ENCODE data around the gene DNAJC5.
"Not testable (repeated sequence)": the region's sequence is repeated elsewhere in the genome, so short reads cannot be mapped to it uniquely, and the experiment has no call there.

DNAJC5 gene

DNA sequence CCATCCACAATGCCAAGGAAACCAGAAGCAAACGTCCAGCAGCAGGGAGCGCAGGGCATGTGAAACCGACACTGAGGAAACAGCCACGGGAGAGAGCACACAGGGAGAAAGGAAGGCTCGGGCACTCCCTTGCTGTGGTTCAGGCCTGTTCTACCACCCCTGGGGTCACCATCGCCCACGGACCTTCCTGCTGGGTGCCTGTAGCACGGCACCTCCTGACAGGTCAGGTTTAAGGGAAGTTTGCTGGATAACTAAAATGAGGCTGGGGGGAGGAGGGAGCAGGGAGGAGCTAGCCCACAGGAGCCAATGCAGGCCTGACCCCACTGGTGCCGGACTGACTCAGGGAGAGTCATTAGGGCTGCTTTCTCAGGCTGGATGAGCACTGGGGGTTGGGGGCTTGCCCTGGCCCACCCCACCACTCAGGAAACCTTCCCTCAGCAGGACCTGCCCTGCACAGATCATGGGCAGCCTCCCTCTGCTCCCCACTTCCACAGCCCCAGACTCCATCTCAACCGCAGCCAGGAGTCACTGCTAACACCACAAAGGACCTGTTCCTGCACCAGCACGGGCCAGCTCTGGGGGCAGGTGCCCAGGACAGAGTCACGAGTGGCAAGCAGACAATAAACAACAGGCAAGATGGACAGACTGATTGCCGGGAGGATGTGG, 59.0 kb downstream of the DNAJC5 start:
- H3K4me3 ChIP-seq (ENCODE audit: low read length) = no peak overlapping the region

DNA sequence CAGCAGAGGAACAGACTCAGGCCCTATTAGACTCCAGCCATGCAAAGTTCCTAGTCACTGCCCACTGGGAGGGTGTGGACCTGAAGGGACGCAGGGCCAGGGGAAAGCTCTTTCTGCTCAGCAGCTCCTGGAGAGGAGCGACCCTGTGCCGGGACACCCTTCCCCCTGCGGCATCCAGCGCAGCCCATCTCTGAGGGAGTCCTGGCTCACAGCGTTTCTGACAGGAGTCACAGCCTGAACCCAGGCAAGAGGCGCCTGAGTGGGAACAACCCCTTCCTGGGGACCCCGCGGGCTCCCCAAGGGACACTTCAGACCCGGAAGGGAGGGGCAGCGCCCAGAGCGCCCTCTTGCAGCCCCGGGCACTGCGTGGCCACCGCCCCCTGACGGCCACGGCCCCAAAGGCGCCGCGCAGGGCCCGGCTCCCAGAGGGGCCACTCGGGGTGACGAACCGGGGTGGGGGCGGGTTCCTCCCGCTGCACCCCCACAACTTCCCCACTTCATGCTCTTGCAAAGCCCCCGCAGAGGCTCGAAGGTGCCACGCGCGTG, 60.4 kb downstream of the DNAJC5 start:
- no peak for TF ChIP-seq ZNF274 (IDR thresholded peaks at IDR 0.05; ENCODE audit: low read depth, low read length)
- H3K4me3 ChIP-seq (ENCODE audit: low read length) = peak overlapping the region; percentile 81

More for the DNA sequence above, 59.0 kb downstream of the DNAJC5 start:
- TF ChIP-seq ZNF274 (IDR thresholded peaks at IDR 0.05; ENCODE audit: low read depth, low read length) = no peak

DNA sequence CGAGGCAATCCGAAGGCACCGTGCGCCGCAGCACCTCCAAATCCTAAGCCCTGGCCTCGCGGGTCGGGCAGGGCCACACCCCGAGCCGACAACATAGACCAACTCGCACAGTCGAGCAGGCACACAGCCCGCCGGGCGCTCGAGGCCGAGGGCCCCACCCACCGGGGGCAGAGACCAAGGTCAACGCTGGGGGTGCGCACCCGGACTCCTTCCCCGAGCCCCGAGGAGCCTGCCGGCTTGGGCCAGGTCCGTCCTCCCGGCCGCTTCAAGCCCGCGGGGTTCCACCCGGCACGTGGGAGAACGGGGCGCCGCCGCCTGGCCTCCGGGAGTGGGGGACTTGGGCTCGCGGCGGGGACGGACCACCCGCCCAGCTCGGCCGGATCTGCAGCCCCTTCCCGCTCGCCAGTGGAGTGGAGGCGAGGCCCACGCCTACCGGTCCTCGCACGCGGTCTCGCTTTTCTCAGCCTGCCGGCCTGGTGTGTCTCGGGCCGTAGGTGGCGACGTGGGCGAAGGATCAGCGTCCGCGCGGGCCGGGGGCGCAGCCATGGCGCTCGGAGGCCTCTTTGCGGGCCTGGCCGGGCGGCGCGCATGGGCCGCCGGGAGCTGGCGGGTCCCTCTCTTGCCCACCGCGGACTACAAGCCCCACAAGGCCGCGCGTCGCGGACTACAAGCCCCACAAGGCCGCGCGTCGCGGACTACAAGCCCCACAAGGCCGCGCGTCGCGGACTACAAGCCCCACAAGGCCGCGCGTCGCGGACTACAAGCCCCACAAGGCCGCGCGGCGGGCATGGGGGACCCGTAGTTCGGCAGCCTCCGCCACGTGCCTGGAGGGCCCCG, 61.1 kb downstream of the DNAJC5 start, which contains the start of gene UCKL1:
UCKL1 (minus strand) TSS at position 590 of the 837 bp plus-strand sequence; CDS start at position 546, 44 bp downstream.
- peak within 1 kb of the TSS; percentile 81 for H3K4me3 ChIP-seq (ENCODE audit: low read length)
- TF ChIP-seq ZNF274 (IDR thresholded peaks at IDR 0.05; ENCODE audit: low read depth, low read length) = no peak

GRCh38 chr20:63956664-63957003, 61.7 kb downstream of the DNAJC5 start:
- no peak for TF ChIP-seq ZNF274 (IDR thresholded peaks at IDR 0.05; ENCODE audit: low read depth, low read length)
- peak overlapping the region; percentile 60; the same call in 1 of the 2 replicates for H3K4me3 ChIP-seq (ENCODE audit: low read length)

- H3K4me3 ChIP-seq (ENCODE audit: low read length) = peak overlapping the region; percentile 60; the same call in 1 of the 2 replicates
- no peak for TF ChIP-seq ZNF274 (IDR thresholded peaks at IDR 0.05; ENCODE audit: low read depth, low read length)
Observed at GRCh38 chr20:63957004-63957689, 62.2 kb downstream of the DNAJC5 start.

DNA sequence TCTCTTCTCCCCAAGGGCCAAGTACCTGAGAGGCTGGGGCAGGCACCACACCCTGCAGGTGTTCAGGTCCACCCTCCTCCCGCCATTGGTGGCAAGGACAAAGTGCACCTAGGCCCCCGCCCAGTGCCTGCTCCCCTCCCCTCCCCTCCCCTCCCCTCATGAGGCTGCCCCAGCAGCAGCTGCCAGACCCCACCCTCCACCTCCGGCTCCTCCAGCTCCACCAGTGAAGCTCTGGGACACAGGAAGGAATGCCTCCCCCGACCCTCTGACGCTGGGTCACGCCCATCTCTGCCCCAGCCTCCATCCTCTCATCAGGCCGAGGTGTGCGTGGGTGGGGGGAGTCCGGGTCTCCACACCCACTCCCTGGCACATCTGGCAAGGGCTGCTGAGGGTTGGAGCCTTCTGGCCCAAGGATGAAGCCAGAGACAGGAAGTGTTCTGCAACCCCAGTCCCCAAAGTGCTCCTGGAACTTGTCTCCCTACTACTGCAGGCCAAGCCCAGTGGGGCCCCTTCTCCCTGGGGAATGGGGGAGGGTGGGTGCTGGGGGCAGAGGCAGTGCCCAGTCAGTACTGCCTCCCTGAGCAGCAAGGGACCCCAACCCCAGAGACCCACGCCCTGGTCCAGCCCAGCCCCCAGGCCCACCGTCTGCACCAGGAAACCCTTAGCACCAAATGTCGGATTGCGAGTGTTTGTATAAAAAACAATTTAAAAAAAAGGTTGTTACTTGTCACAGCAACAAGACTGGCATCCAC, 62.9 kb downstream of the DNAJC5 start:
- TF ChIP-seq ZNF274 (IDR thresholded peaks at IDR 0.05; ENCODE audit: low read depth, low read length) = no peak
- H3K4me3 ChIP-seq (ENCODE audit: low read length) = no peak overlapping the region

GRCh38 chr20:63958471-63958870, 63.5 kb downstream of the DNAJC5 start:
- H3K4me3 ChIP-seq (ENCODE audit: low read length) = no peak overlapping the region
- TF ChIP-seq ZNF274 (IDR thresholded peaks at IDR 0.05; ENCODE audit: low read depth, low read length) = no peak

DNA sequence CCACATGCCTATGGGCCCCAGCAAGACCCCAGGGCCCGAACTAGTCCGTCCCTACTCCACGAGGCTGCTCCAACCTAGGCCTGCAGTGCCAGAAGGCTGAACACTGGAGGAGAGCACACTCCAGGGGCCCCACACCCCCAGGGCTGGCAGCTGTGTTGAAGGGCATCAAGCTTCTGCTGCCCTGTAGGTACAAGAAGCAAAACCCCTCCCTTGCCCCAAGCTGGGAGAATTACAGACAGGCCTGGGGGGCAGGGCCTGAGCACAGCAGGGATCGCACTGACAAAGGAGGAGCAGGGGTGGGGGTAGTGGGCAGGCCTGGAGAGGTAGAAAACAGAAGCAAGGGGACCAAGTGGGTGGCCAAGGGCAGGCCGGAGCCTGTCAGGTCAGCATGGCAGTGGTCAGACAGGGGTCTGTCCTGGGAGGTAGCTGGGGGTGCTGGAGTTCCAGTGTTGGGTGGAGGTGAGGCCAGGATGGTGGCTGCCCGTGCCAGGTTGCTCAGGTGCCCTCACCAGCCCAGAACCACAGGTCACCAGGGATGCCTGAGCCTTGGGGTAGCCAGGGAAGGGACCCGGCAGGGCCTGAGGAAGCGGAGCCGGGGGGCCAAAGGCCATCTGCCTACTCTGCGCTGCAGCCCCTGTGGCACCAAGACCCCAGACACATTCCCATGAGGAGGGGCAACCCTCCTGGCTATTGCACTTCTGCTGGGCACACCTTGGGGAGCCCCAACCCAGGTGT, 64.2 kb downstream of the DNAJC5 start:
- TF ChIP-seq ZNF274 (IDR thresholded peaks at IDR 0.05; ENCODE audit: low read depth, low read length) = no peak
- H3K4me3 ChIP-seq (ENCODE audit: low read length) = no peak overlapping the region

DNA sequence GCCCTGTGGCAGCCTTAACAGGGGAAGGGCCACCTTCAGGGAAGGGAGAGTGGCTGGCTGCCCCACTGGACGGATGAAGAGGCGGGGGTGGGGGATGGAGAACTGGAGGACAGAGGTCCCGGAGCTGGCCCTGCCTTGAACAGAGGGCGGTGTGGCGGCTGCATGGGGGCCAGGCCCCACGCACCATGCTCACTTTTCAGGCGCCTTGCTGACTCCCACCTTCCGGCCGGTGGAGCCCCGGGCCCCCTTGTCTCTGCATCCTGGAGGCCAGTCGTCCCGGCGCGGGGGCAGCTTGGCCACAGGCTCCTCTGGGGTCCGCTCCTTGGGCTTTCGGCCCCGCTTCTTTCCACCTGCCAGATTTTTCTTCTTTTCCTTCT, 64.8 kb downstream of the DNAJC5 start:
- H3K4me3 ChIP-seq (ENCODE audit: low read length) = no peak overlapping the region
- no peak for TF ChIP-seq ZNF274 (IDR thresholded peaks at IDR 0.05; ENCODE audit: low read depth, low read length)

DNA sequence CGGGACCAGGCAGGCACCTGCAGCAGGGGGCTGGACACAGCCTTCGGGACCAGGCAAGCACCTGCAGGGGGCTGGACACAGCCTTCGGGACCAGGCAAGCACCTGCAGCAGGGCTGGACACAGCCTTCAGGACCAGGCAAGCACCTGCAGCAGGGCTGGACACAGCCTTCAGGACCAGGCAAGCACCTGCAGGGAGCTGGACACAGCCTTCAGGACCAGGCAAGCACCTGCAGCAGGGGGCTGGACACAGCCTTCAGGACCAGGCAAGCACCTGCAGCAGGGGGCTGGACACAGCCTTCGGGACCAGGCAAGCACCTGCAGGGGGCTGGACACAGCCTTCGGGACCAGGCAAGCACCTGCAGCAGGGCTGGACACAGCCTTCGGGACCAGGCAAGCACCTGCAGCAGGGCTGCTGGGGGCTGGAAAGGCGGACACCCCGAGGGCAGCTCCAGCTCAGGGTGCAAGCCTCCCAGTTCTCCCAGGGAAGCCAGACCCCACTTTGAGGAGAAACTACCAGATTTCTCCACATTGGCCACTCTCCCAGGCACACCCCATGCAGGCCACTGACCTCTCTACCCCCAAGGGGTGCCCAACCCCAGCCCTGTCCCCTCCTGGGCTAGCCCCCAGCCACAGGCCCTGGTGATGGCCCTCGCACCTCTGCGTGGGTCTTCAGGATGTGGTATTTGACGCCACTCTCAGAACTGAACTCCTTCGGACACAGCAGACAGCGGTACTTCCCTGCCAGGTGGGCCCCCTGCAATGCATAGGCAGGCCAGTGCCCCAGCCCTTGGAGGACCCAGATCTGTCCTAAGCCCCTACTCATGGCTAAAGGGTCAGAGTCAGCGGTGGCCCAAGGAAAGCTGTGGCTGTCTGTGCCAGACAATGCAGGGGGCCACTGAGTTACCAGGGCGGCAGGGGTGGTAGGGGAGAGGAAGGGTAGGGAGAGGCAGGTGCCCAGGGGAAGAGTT, 66.0 kb downstream of the DNAJC5 start:
- H3K4me3 ChIP-seq (ENCODE audit: low read length) = not testable (repeated sequence)

- no peak for TF ChIP-seq ZNF274 (IDR thresholded peaks at IDR 0.05; ENCODE audit: low read depth, low read length)
- no peak overlapping the region for H3K4me3 ChIP-seq (ENCODE audit: low read length)
Observed at GRCh38 chr20:63961664-63962425, 66.9 kb downstream of the DNAJC5 start.

All from GM08714 (cell line).